Natural killer cell (primary cell): ENCODE measurements around the gene LHFPL3. TPM values are rescaled to one million over a fixed set of nuclear protein-coding genes. Genes with fewer than 3 reads are reported as not detected.

Source experiments
- ATAC-seq, 3 donors: fragments of 150-1000 bp in 2 of 3; fragments of 200-7000 bp in 1 of 3; cut with Tn5 transposase; 1 replicate in 1 of 3; 2 replicates in 2 of 3; pipeline ENCODE4 v1.10.0; 2021; ENCODE audit warnings: mild to moderate bottlenecking in 2 of 3, moderate library complexity in 2 of 3
- DNase-seq, 2 donors: peaks; one replicate each; pipeline versions ENCODE4 v3.0.0 to v3.0.0-alpha.2; 2013 to 2021; ENCODE audit warnings: mixed read lengths in 1 of 2
- H3K27ac ChIP-seq: one replicate; pipeline ENCODE4 v1.5.1; 2013; ENCODE audit warnings: mild to moderate bottlenecking, low read length
- H3K27me3 ChIP-seq: one replicate; pipeline ENCODE4 v1.6.1; 2013; ENCODE audit warnings: low read length; ENCODE audit not compliant: control insufficient read depth, insufficient read depth
- H3K36me3 ChIP-seq: one replicate; pipeline ENCODE4 v1.6.1; 2013; ENCODE audit warnings: low read length; ENCODE audit not compliant: control insufficient read depth, insufficient read depth
- H3K4me1 ChIP-seq: one replicate; pipeline ENCODE4 v1.6.1; 2013; ENCODE audit warnings: low read length; ENCODE audit not compliant: control insufficient read depth, insufficient read depth
- H3K4me3 ChIP-seq: one replicate; pipeline ENCODE4 v1.5.1; 2013; ENCODE audit warnings: low read length
- H3K9me3 ChIP-seq: one replicate; pipeline ENCODE4 v1.6.1; 2013; ENCODE audit warnings: low read length; ENCODE audit not compliant: control insufficient read depth, insufficient read depth
- H3K27ac Mint-ChIP-seq, 2 donors: one replicate each; pipeline ENCODE4 v1.8.0; 2022; ENCODE audit warnings: mild to moderate bottlenecking in 2 of 2, mixed read lengths in 2 of 2, moderate library complexity in 1 of 2
- H3K27me3 Mint-ChIP-seq, 2 donors: one replicate each; pipeline ENCODE4 v1.8.0; 2022; ENCODE audit warnings: low read depth in 2 of 2, mixed read lengths in 2 of 2
- H3K36me3 Mint-ChIP-seq: one replicate; pipeline ENCODE4 v1.8.0; 2022; ENCODE audit warnings: mixed read lengths
- H3K4me1 Mint-ChIP-seq, 2 donors: one replicate each; pipeline ENCODE4 v1.8.0; 2022; ENCODE audit warnings: mixed read lengths in 2 of 2
- H3K4me3 Mint-ChIP-seq: one replicate; pipeline ENCODE4 v1.8.0; 2022; ENCODE audit warnings: mild to moderate bottlenecking, moderate library complexity, mixed read lengths
- H3K9me3 Mint-ChIP-seq, 2 donors: one replicate each; pipeline ENCODE4 v1.8.0; 2022; ENCODE audit warnings: mixed read lengths in 2 of 2
- CTCF ChIP-seq: fragments of 200-600 bp; IDR thresholded peaks from one replicate; pipeline ENCODE4 v1.8.0; 2022; ENCODE audit warnings: antibody characterized with exemption
- WGBS: methylation state at CpG from one replicate; pipeline ENCODE4 v1.1.7; 2013; ENCODE audit warnings: missing lambda C conversion rate; ENCODE audit not compliant: insufficient coverage; 5-methylcytosine and 5-hydroxymethylcytosine counted together
- intact Hi-C: fragments of 100-400 bp; cut with micrococcal nuclease; formaldehyde crosslinking; loops from one replicate; pipeline ENCODE4 v1.14.2; 2022
- total RNA-seq, 4 donors: library from RNA; stranded (reverse); fragments of 120-200 nt in 1 of 4; gene quantifications; one replicate each; pipeline versions ENCODE4 v1.2.3 to v1.2.4, GENCODE V29; 2013 to 2022

The LHFPL3 gene
- total RNA-seq, 3 donors from 2014 or later (not counting 1 experiment from before 2014, with no cell fraction given), result not detected

- Histone ChIP-seq H3K27me3 (no peaks in the 10 kb centered on the region), H3K27ac (no peak overlapping the region), H3K36me3 (no peaks in the 10 kb centered on the region), H3K9me3 (no peaks in the 10 kb centered on the region), H3K4me1 (no peaks in the 10 kb centered on the region), H3K4me3 (no peak overlapping the region)
- 87% methylated on average over 6 of the region's 6 CpGs for WGBS
- ATAC-seq (no peak), DNase-seq (no peak)
- Mint-ChIP-seq H3K4me3 (no peak overlapping the region), H3K27me3 (peaks cover 4 to 13% of the 10 kb centered on the region in 2 donors), H3K9me3 (no peaks in the 10 kb centered on the region), H3K36me3 (no peaks in the 10 kb centered on the region), H3K27ac (no peak overlapping the region), H3K4me1 (no peaks in the 10 kb centered on the region)
- intact Hi-C loops, result no loop called here
- no peak for TF ChIP-seq CTCF
Measured at GRCh38 chr7:104818961-104819880, 490.8 kb downstream of the LHFPL3 start.

- no peak overlapping the region for H3K4me3 Mint-ChIP-seq
- H3K36me3 Mint-ChIP-seq, result no peaks in the 10 kb centered on the region
- no peak overlapping the region for H3K4me3 ChIP-seq
- ATAC-seq (no peak), DNase-seq (no peak)
- H3K27ac ChIP-seq, result no peak overlapping the region
- H3K9me3 ChIP-seq, result no peaks in the 10 kb centered on the region
- no peak overlapping the region for H3K27ac Mint-ChIP-seq
- TF ChIP-seq CTCF, result no peak
- H3K27me3 Mint-ChIP-seq, result peaks cover 4 to 13% of the 10 kb centered on the region in 2 donors
- H3K4me1 ChIP-seq, result no peaks in the 10 kb centered on the region
- intact Hi-C loops, result no loop called here
- no peaks in the 10 kb centered on the region for H3K36me3 ChIP-seq
- WGBS, result 75% methylated on average over 9 of the region's 10 CpGs
- H3K9me3 Mint-ChIP-seq, result no peaks in the 10 kb centered on the region
- H3K27me3 ChIP-seq, result no peaks in the 10 kb centered on the region
- H3K4me1 Mint-ChIP-seq, result no peaks in the 10 kb centered on the region
Measured at GRCh38 chr7:104820836-104821535, 492.6 kb downstream of the LHFPL3 start.

GRCh38 chr7:104823177-104823576 is 494.8 kb downstream of the LHFPL3 start:
- no peaks in the 10 kb centered on the region for H3K36me3 Mint-ChIP-seq
- no peak overlapping the region for H3K4me3 Mint-ChIP-seq
- no peaks in the 10 kb centered on the region for H3K4me1 ChIP-seq
- H3K9me3 ChIP-seq, result no peaks in the 10 kb centered on the region
- no peaks in the 10 kb centered on the region for H3K9me3 Mint-ChIP-seq
- no peak for ATAC-seq
- no peak overlapping the region for H3K4me3 ChIP-seq
- peaks cover 0 to under 1% of the 10 kb centered on the region in 2 donors for H3K27me3 Mint-ChIP-seq
- H3K27ac Mint-ChIP-seq, result no peak overlapping the region
- H3K4me1 Mint-ChIP-seq, result no peaks in the 10 kb centered on the region
- no peak for DNase-seq
- no peak overlapping the region for H3K27ac ChIP-seq
- WGBS, result no CpG with 5 or more reads among the region's 2 CpGs
- no peak for TF ChIP-seq CTCF
- H3K36me3 ChIP-seq, result no peaks in the 10 kb centered on the region
- no peaks in the 10 kb centered on the region for H3K27me3 ChIP-seq
- intact Hi-C loops, result no loop called here
